SIG-M5 (cell line): Measurements from ENCODE around the gene PNPLA2.
A peak's percentile ranks its signal among the peaks of the same experiment; 100 is the strongest.

Experiments
- DNase-seq: peaks from one replicate; lab custom pipeline; 2025; lab: John Stamatoyannopoulos, UW

PNPLA2 gene

DNA sequence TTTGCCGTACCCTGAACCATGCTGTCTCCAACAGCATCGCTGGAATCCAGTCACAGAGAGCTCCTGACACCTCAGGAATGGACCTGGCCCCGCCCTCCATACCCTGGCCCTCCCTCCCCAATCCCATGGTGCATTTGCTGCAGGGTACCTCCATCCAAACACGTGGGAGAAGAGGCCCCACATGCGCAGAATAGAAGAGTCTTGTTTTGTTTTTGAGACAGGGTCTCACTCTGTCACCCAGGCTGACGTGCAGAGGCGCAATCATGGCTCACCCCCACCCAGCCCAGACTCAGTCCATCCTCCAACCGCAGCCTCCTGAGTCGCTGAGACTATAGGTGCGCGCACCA is 2.3 kb upstream of the PNPLA2 start:
- no peak for DNase-seq

- no peak for DNase-seq
Measured at GRCh38 chr11:819129-819931, 616 bp downstream of the PNPLA2 start.

- DNase-seq: peak; percentile 37
Measured at GRCh38 chr11:819943-820649, 1.4 kb downstream of the PNPLA2 start.

GRCh38 chr11:820655-821511 is 2.2 kb downstream of the PNPLA2 start:
- no peak for DNase-seq

DNA sequence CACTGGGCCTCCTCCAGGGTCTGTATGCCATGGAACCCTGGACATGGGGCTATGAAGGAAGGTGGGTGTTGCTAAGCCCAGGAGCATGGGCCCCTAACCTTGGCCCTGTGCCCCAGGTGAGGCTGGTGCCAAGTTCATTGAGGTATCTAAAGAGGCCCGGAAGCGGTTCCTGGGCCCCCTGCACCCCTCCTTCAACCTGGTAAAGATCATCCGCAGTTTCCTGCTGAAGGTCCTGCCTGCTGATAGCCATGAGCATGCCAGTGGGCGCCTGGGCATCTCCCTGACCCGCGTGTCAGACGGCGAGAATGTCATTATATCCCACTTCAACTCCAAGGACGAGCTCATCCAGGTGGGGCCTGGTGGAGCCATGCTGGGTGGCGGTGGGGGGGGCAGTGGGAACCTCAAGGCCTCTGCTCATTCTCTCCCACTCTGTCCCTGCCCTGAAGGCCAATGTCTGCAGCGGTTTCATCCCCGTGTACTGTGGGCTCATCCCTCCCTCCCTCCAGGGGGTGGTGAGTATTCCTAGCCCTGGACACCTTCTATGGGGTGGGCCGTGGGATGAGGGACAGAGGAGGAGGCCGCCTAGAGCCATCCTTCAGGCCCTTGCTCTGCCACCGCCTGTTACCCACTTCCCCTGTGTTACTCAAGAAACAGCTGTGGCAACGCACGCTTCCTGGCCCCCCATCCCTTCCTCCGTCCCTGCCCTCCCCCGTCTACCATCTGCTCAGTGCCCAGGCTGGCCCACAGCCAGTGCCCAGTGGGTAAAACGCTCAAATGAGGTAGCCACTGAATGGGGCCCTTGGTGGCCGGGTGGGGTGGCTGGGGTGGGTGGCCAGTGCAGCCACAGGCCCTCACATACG is 3.0 kb downstream of the PNPLA2 start:
- no peak for DNase-seq

DNA sequence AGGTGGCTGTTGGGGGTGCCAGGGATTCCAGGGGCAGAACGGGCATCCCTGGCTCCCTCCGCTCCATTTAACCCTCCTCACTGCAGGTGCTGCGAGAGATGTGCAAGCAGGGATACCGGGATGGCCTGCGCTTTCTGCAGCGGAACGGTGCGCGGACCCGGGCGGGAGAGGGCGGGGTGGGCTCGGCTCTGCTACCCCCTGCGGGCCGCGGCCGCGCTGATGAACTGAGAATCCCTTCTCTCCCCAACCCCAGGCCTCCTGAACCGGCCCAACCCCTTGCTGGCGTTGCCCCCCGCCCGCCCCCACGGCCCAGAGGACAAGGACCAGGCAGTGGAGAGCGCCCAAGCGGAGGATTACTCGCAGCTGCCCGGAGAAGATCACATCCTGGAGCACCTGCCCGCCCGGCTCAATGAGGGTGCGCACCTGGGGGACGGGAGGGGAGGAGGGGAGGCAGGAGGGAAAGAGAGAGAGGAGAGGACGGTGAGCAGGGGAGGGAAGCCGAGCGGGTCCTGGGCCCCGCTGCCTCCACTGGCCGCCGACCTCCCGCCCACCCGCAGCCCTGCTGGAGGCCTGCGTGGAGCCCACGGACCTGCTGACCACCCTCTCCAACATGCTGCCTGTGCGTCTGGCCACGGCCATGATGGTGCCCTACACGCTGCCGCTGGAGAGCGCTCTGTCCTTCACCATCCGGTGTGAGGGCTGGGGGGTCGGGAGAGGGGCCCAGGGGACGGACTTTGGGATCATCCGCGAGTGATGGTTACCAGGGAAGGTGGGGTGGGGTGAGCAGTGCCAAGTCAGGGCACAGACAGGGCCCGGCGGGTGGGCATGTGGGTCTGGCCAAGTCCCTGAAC is 5.0 kb downstream of the PNPLA2 start:
- no peak for DNase-seq

DNA sequence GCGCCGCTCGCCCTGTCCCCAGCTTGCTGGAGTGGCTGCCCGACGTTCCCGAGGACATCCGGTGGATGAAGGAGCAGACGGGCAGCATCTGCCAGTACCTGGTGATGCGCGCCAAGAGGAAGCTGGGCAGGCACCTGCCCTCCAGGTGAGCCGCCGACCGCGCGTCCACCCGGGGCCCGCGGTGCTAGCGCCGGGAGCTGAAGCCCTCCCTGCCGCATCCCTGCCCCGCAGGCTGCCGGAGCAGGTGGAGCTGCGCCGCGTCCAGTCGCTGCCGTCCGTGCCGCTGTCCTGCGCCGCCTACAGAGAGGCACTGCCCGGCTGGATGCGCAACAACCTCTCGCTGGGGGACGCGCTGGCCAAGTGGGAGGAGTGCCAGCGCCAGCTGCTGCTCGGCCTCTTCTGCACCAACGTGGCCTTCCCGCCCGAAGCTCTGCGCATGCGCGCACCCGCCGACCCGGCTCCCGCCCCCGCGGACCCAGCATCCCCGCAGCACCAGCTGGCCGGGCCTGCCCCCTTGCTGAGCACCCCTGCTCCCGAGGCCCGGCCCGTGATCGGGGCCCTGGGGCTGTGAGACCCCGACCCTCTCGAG is 5.7 kb downstream of the PNPLA2 start:
- DNase-seq: no peak

GRCh38 chr11:824942-825341 is 6.2 kb downstream of the PNPLA2 start:
- no peak for DNase-seq

- no peak for DNase-seq
Measured at GRCh38 chr11:825366-826226, 6.9 kb downstream of the PNPLA2 start.

DNA sequence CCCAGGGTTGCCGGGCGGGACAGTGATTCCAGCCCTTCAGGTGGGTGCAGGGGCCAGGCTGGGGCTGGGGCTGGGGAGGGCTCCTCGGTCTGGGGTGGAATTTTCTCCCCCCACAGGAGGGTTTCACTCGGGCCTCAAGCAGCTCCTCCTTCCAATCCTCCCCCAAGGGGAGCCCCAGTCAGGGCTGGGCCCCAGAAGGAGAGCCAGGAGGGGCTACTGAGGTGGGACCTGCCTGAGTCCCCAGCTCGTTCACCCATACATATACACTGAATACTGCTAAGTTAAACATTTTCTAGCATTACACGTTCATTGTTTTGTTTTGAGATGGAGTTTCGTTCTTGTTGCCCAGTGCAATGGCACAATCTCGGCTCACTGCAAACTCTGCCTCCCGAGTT is 7.5 kb downstream of the PNPLA2 start:
- no peak for DNase-seq

- DNase-seq: no peak
Measured at GRCh38 chr11:826836-827145, 8.1 kb downstream of the PNPLA2 start.

DNA sequence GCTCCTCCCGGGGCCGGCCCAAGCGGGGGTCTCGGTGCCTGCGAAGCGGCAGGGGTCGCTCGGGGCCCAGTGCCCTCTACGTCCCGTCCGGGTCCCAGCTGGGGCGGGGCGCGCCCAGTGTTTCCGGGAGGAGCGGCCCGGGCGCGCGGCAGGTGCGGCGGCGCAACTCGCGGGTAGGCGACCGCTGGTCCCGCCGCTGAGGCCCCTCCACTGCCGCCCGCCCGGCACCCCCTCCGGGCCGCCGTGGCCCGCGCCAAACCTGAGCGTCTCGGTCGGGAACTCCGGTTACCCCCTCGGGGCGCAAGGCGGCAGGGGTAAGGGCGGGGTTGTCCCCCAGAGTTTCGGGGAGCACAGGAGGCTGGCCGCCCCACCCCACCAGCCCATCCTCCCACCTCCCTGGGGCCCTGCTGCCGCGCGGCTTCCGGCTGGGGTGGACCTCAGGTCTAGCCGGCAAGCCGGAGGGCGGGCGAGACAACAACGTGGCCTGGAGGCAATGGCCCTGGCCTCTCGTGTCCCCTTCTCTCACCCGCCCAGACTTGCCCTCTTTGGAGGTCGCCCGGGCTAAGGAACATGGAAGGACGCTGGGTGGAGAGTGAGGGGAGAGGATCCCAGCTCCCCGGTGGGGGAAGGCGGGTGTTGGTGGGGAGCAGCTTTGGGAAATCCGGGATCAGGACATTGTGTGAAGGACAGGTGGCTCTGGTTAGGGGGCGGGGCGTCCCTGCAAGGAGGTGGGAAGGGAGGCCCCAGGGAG is 8.6 kb downstream of the PNPLA2 start:
- DNase-seq: no peak

- DNase-seq: no peak
Measured at GRCh38 chr11:827897-828192, 9.1 kb downstream of the PNPLA2 start, which contains the start of gene CRACR2B. CRACR2B (plus strand) TSS chr11:827919; CDS start chr11:828608, 689 bp downstream.

DNA sequence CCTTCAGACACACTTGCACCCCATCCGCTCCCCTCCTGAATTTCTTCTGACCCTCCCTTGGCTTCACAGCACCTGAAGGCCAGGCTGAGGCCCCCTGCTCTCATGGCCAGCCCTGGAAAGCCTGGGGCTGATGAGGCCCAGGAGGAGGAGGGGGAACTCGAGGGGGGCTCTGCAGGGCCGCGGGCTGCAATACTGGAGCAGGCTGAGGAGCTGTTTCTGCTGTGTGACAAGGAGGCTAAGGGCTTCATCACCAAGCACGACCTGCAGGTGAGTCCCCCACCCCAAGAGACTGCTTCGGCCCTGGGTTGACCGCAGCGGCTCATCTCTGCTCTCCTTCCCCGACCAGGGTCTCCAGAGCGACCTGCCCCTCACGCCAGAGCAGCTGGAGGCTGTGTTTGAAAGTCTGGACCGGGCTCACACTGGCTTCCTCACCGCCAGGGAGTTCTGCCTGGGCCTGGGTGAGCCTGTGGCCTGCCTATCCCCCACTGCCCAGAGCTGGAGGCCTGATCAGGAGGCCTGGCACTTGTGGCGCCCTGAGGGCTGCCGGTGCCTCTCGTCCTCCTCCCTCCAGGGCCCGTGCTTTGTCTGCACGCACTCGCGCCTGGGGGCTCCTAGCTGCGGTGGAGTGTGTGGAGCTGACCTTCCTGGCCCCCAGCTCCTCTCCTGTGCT is 9.9 kb downstream of the PNPLA2 start:
- DNase-seq: no peak

- no peak for DNase-seq
Measured at GRCh38 chr11:829176-829846, 10.6 kb downstream of the PNPLA2 start.

DNA sequence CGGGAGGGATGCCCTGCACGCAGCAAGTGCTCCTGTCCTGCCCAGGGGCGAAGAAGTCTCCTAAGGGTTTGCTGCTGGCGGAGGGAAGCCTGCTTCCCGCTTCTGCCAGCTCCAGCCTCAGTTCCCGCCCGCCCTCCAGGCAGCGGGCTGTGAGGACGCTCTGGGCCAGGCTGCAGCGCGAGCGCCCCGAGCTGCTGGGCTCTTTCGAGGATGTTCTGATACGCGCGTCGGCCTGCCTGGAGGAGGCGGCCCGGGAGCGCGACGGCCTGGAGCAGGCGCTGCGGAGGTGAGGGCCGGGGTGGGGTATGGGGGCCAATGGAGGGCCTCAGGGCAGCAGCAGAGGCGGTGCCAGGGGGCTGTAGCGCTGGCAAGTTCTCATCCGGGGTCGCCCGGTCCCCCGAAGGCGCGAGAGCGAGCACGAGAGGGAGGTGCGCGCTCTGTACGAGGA is 11.2 kb downstream of the PNPLA2 start:
- no peak for DNase-seq

GRCh38 chr11:830295-831117 is 11.8 kb downstream of the PNPLA2 start:
- no peak for DNase-seq
